Neural cell (in vitro differentiated cells): ENCODE data around the gene PHF11. TPM values are rescaled to one million over a fixed set of nuclear protein-coding genes. Genes with fewer than 3 reads are reported as not detected.

Experiments used
- H2AFZ ChIP-seq: fragments of 200-600, 300-800 bp; sonication (generic), shearing (Covaris generic); 2 replicates; pipeline ENCODE4 v1.6.0; 2014; ENCODE audit warnings: low read depth, mild to moderate bottlenecking, antibody characterized with exemption, low read length, moderate library complexity
- H3F3A ChIP-seq: fragments of 200-600 bp; shearing (Covaris generic); 2 replicates; pipeline ENCODE4 v1.6.1; 2016; ENCODE audit warnings: mild to moderate bottlenecking, moderate library complexity, mixed read lengths, antibody characterized with exemption, low read length; ENCODE audit not compliant: insufficient read depth, poor library complexity, severe bottlenecking
- H3K27ac ChIP-seq: fragments of 200-600, 300-800 bp; sonication (generic), shearing (Covaris generic); 2 replicates; pipeline ENCODE4 v1.5.1; 2014; ENCODE audit warnings: mild to moderate bottlenecking, low read length, moderate library complexity
- H3K27me3 ChIP-seq: fragments of 300-800, 200-600 bp; sonication (generic), shearing (Covaris generic); 2 replicates; pipeline ENCODE4 v1.6.0; 2014; ENCODE audit warnings: mild to moderate bottlenecking, low read depth, low read length, moderate library complexity; ENCODE audit not compliant: insufficient read depth
- H3K36me3 ChIP-seq: fragments of 300-800, 200-600 bp; sonication (generic), shearing (Covaris generic); 2 replicates; pipeline ENCODE4 v1.5.1; 2014; ENCODE audit warnings: mild to moderate bottlenecking, antibody characterized with exemption, low read length, moderate library complexity; ENCODE audit not compliant: insufficient read depth
- H3K4me2 ChIP-seq: fragments of 300-800, 200-600 bp; sonication (generic), shearing (Covaris generic); 2 replicates; pipeline ENCODE4 v1.6.0; 2014; ENCODE audit warnings: mild to moderate bottlenecking, low read length
- H3K4me3 ChIP-seq: fragments of 300-800, 200-600 bp; sonication (generic), shearing (Covaris generic); 2 replicates; pipeline ENCODE4 v1.5.1; 2014; ENCODE audit warnings: mild to moderate bottlenecking, low read length, moderate library complexity
- H3K79me2 ChIP-seq: fragments of 200-600 bp; shearing (Covaris generic); replicated peaks from 2 replicates; pipeline ENCODE4 v1.6.0; 2014; ENCODE audit warnings: mild to moderate bottlenecking, low read length, moderate library complexity; ENCODE audit not compliant: insufficient read depth
- H3K9ac ChIP-seq: fragments of 300-800, 200-600 bp; sonication (generic), shearing (Covaris generic); 2 replicates; pipeline ENCODE4 v1.6.1; 2016; ENCODE audit warnings: mild to moderate bottlenecking, low read length, mixed read lengths
- H3K9me2 ChIP-seq: fragments of 200-600 bp; shearing (Covaris generic); 2 replicates; pipeline ENCODE4 v1.6.1; 2016; ENCODE audit warnings: mild to moderate bottlenecking, low read length, mixed read lengths; ENCODE audit not compliant: insufficient read depth
- H3K9me3 ChIP-seq: fragments of 200-600, 300-800 bp; sonication (generic), shearing (Covaris generic); 2 replicates; pipeline ENCODE4 v1.6.1; 2016; ENCODE audit warnings: mild to moderate bottlenecking, mixed run types, low read length, moderate library complexity, mixed read lengths
- H4K20me1 ChIP-seq: fragments of 200-600 bp; shearing (Covaris generic); 2 replicates; pipeline ENCODE4 v1.6.1; 2016; ENCODE audit warnings: mild to moderate bottlenecking, mixed run types; ENCODE audit not compliant: insufficient read depth
- CTCF ChIP-seq: fragments of 450-650 bp; IDR thresholded peaks from 2 replicates; pipeline ENCODE4 v1.5.1; 2014; ENCODE audit warnings: antibody characterized with exemption, mild to moderate bottlenecking, moderate library complexity; ENCODE audit not compliant: poor library complexity, severe bottlenecking
- EP300 ChIP-seq: fragments of 450-650 bp; conservative IDR thresholded peaks from 2 replicates; pipeline ENCODE4 v1.6.1; 2014; ENCODE audit warnings: antibody characterized with exemption, mild to moderate bottlenecking, moderate library complexity; ENCODE audit not compliant: poor library complexity, severe bottlenecking
- EZH2 ChIP-seq: fragments of 200-600, 300-800 bp; shearing (Covaris generic), sonication (generic); IDR thresholded peaks from 2 replicates; pipeline ENCODE4 v1.6.1; 2014; ENCODE audit warnings: antibody characterized with exemption, low read length, borderline replicate concordance, mild to moderate bottlenecking; ENCODE audit not compliant: insufficient read depth, poor library complexity, severe bottlenecking
- MXI1 ChIP-seq: fragments of 450-650 bp; conservative IDR thresholded peaks from 2 replicates; pipeline ENCODE4 v1.6.1; 2014; ENCODE audit warnings: antibody characterized with exemption, mild to moderate bottlenecking; ENCODE audit not compliant: poor library complexity, severe bottlenecking
- POLR2AphosphoS5 ChIP-seq: IDR thresholded peaks from 2 replicates; pipeline ENCODE4 v1.6.1; 2012
- RAD21 ChIP-seq: fragments of 450-650 bp; conservative IDR thresholded peaks from 2 replicates; pipeline ENCODE4 v1.6.1; 2014; ENCODE audit warnings: antibody characterized with exemption, mild to moderate bottlenecking, moderate library complexity
- REST ChIP-seq: IDR thresholded peaks from 2 replicates; pipeline ENCODE4 v1.6.1; 2012; ENCODE audit warnings: borderline replicate concordance
- SMC3 ChIP-seq: fragments of 450-650 bp; conservative IDR thresholded peaks from 2 replicates; pipeline ENCODE4 v1.6.1; 2014; ENCODE audit warnings: antibody characterized with exemption, mild to moderate bottlenecking, moderate library complexity; ENCODE audit not compliant: poor library complexity
- TAF1 ChIP-seq: IDR thresholded peaks from 2 replicates; pipeline ENCODE4 v1.6.1; 2012; ENCODE audit warnings: low read depth
- polyA plus RNA-seq: library from polyadenylated mRNA; depleted of rRNA; stranded (reverse); fragments of >200 nt; gene quantifications from 2 replicates; pipeline ENCODE4 v1.2.3, GENCODE V29; 2014

PHF11 gene
- polyA plus RNA-seq, 1 donor from 2014 or later: not detected

DNA sequence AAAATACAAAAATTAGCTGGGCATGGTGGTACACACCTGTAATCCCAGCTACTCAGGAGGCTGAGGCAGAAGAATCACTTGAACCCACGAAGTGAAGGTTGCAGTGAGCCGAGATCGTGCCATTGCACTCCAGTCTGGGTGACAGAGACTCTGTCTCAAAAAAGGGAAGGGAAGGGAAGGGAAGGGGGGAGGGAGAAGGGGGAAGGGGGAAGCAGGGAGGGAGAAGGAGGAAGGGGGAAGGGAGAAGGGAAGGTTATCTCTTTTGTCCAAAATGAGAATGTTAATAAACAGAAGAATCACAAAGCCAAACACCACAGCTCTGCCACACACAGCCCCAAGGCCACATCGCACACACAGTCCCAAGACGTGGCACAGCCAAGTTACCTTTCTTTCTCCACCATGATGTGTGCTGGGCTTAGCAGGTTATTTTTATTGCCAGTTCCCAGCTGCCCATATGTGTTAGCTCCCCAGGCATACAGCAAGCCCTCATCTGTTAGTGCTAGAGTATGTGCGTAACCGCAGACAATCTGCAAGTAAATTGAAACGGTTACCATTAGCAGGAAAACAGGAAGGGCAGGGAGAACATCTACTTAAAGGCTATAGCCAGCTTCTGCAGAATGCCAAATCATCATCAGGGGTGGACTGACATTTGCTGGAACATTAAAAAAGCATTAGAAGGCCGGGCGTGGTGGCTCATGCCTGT lies 55.3 kb downstream of the PHF11 start:
- Histone ChIP-seq H3K79me2 (no peaks in the 10 kb centered on the region), H3K36me3 (no peaks in the 10 kb centered on the region)
- TF ChIP-seq POLR2AphosphoS5: no peak
- TF ChIP-seq MXI1: no peak
- no peak for TF ChIP-seq TAF1
- TF ChIP-seq REST: no peak
- TF ChIP-seq EP300: no peak
- TF ChIP-seq RAD21: no peak
- TF ChIP-seq EZH2: no peak
- TF ChIP-seq CTCF: no peak
- TF ChIP-seq SMC3: no peak

GRCh38 chr13:49553888-49554287 lies 58.1 kb downstream of the PHF11 start:
- H3K9me3 ChIP-seq: no peaks in the 10 kb centered on the region
- no peak overlapping the region for H3K4me2 ChIP-seq
- no peaks in the 10 kb centered on the region for H3F3A ChIP-seq
- H3K27ac ChIP-seq: no peak overlapping the region
- no peak overlapping the region for H3K9ac ChIP-seq
- H3K27me3 ChIP-seq: no peaks in the 10 kb centered on the region
- H3K9me2 ChIP-seq: no peaks in the 10 kb centered on the region
- no peaks in the 10 kb centered on the region for H4K20me1 ChIP-seq
- no peak overlapping the region for H3K4me3 ChIP-seq
- no peaks in the 10 kb centered on the region for H3K79me2 ChIP-seq
- TF ChIP-seq EZH2 (no peak), RAD21 (no peak), REST (no peak), MXI1 (no peak), POLR2AphosphoS5 (no peak), CTCF (no peak), TAF1 (no peak), EP300 (no peak)
- no peak overlapping the region for H2AFZ ChIP-seq
- H3K36me3 ChIP-seq: peaks cover 11% of the 10 kb centered on the region

More for the DNA sequence above, 55.3 kb downstream of the PHF11 start:
- no peak overlapping the region for H3K9ac ChIP-seq
- H3K4me2 ChIP-seq: no peak overlapping the region
- H3K9me2 ChIP-seq: no peaks in the 10 kb centered on the region
- H3K4me3 ChIP-seq: no peak overlapping the region
- H3F3A ChIP-seq: no peaks in the 10 kb centered on the region
- H3K27me3 ChIP-seq: no peaks in the 10 kb centered on the region
- no peak overlapping the region for H2AFZ ChIP-seq
- H4K20me1 ChIP-seq: no peaks in the 10 kb centered on the region
- no peaks in the 10 kb centered on the region for H3K9me3 ChIP-seq
- H3K27ac ChIP-seq: no peak overlapping the region
